IMR-90 (cell line): ENCODE results near the gene COL23A1. TPM values are rescaled to one million over a fixed set of nuclear protein-coding genes. Genes with fewer than 3 reads are reported as not detected.

ENCODE experiments used
- ATAC-seq: fragments of 200-7000 bp; cut with Tn5 transposase; 2 replicates; pipeline ENCODE4 v1.9.1; 2020; ENCODE audit warnings: low read depth, mild to moderate bottlenecking, moderate library complexity
- BruUV-seq: library from RNA; stranded (reverse); fragments of 400-500 nt; replicated peaks from 2 replicates; lab custom pipeline; 2021; lab: Mats Ljungman, UMichigan
- CTCF ChIA-PET: fragments of 300-600 bp; formaldehyde crosslinking; extraction: SDS; loops from one replicate; lab custom pipeline; 2021; ENCODE audit warnings: antibody characterized with exemption; lab: Yijun Ruan, JAX
- POLR2A ChIA-PET: fragments of 300-600 bp; sonication (Branson Sonifier 250); formaldehyde crosslinking; loops from one replicate; lab custom pipeline; 2022; ENCODE audit warnings: antibody characterized with exemption; ENCODE audit not compliant: unreplicated experiment; lab: Charles Lee
- DNase-seq: peaks from one replicate; pipeline ENCODE4 v3.0.0; 2013
- H2AFZ ChIP-seq: replicated peaks from 2 replicates; pipeline ENCODE3; 2013; ENCODE audit warnings: low read length, mild to moderate bottlenecking; ENCODE audit not compliant: poor library complexity
- H2AK5ac ChIP-seq: 2 replicates; pipeline ENCODE4 v1.6.1; 2013; ENCODE audit warnings: low read depth, low read length, inconsistent platforms
- H2AK9ac ChIP-seq: replicated peaks from 2 replicates; pipeline ENCODE3; 2013; ENCODE audit warnings: mild to moderate bottlenecking, low read depth, low read length, moderate library complexity; ENCODE audit not compliant: poor library complexity
- H2BK120ac ChIP-seq: 2 replicates; pipeline ENCODE4 v1.6.1; 2013; ENCODE audit warnings: low read depth, low read length, inconsistent platforms
- H2BK15ac ChIP-seq: 3 replicates; pipeline ENCODE4 v1.6.1; 2013; ENCODE audit warnings: low read depth, low read length, inconsistent platforms
- H2BK20ac ChIP-seq: 2 replicates; pipeline ENCODE4 v1.6.1; 2013; ENCODE audit warnings: low read depth, mild to moderate bottlenecking, inconsistent platforms, low read length, moderate library complexity
- H2BK5ac ChIP-seq: 2 replicates; pipeline ENCODE4 v1.6.1; 2013; ENCODE audit warnings: mild to moderate bottlenecking, low read depth, low read length, inconsistent platforms; ENCODE audit not compliant: poor library complexity, severe bottlenecking
- H3K14ac ChIP-seq: replicated peaks from 2 replicates; pipeline ENCODE4 v1.6.1; 2013; ENCODE audit warnings: low read depth, low read length, inconsistent platforms
- H3K18ac ChIP-seq: 2 replicates; pipeline ENCODE4 v1.6.1; 2013; ENCODE audit warnings: low read depth, low read length, control low read depth
- H3K23ac ChIP-seq: 2 replicates; pipeline ENCODE4 v1.6.1; 2013; ENCODE audit warnings: low read depth, low read length, inconsistent platforms
- H3K27ac ChIP-seq: 2 replicates; pipeline ENCODE4 v1.5.1; 2013; ENCODE audit warnings: mild to moderate bottlenecking, control low read depth, low read length; ENCODE audit not compliant: insufficient read depth
- H3K27me3 ChIP-seq: 2 replicates; pipeline ENCODE4 v1.6.1; 2013; ENCODE audit warnings: low read length; ENCODE audit not compliant: control insufficient read depth, insufficient read depth
- H3K36me3 ChIP-seq: 2 replicates; pipeline ENCODE4 v1.6.1; 2013; ENCODE audit warnings: low read length, mixed read lengths; ENCODE audit not compliant: control insufficient read depth, insufficient read depth
- H3K4ac ChIP-seq: 2 replicates; pipeline ENCODE4 v1.6.1; 2013; ENCODE audit warnings: low read depth, low read length, inconsistent platforms
- H3K4me1 ChIP-seq: 2 replicates; pipeline ENCODE4 v1.6.1; 2013; ENCODE audit warnings: low read length, mixed read lengths; ENCODE audit not compliant: control insufficient read depth, insufficient read depth
- H3K4me2 ChIP-seq: 2 replicates; pipeline ENCODE4 v1.6.1; 2013; ENCODE audit warnings: low read depth, mild to moderate bottlenecking, control low read depth, low read length, moderate library complexity
- H3K4me3 ChIP-seq: 2 replicates; pipeline ENCODE4 v1.5.1; 2013; ENCODE audit warnings: low read depth, mild to moderate bottlenecking, control low read depth, low read length, moderate library complexity; ENCODE audit not compliant: insufficient read depth
- H3K56ac ChIP-seq: 2 replicates; pipeline ENCODE4 v1.6.1; 2013; ENCODE audit warnings: low read length, inconsistent platforms; ENCODE audit not compliant: insufficient read depth; ENCODE audit errors: extremely low read depth
- H3K79me1 ChIP-seq, 2 experiments: 2 replicates each; pipeline ENCODE4 v1.6.1; 2013; ENCODE audit warnings: low read length in 2 of 2, inconsistent platforms in 1 of 2, low read depth in 1 of 2
- H3K9ac ChIP-seq: 2 replicates; pipeline ENCODE4 v1.6.1; 2013; ENCODE audit warnings: low read depth, low read length, control low read depth
- H3K9me1 ChIP-seq: 2 replicates; pipeline ENCODE4 v1.6.1; 2013; ENCODE audit warnings: low read length, inconsistent platforms; ENCODE audit not compliant: insufficient read depth
- H3K9me3 ChIP-seq: 2 replicates; pipeline ENCODE4 v1.6.1; 2013; ENCODE audit warnings: low read length; ENCODE audit not compliant: control insufficient read depth, insufficient read depth
- H4K20me1 ChIP-seq: 2 replicates; pipeline ENCODE4 v1.6.1; 2013; ENCODE audit warnings: low read length, inconsistent platforms; ENCODE audit not compliant: insufficient read depth
- H4K5ac ChIP-seq: 2 replicates; pipeline ENCODE4 v1.6.1; 2013; ENCODE audit warnings: mild to moderate bottlenecking, low read depth, low read length, control low read depth
- H4K8ac ChIP-seq, 2 experiments: 2 replicates each; pipeline ENCODE4 v1.6.1; 2013; ENCODE audit warnings: low read depth in 2 of 2, low read length in 2 of 2, control low read depth in 1 of 2, inconsistent platforms in 1 of 2
- H4K91ac ChIP-seq: 2 replicates; pipeline ENCODE4 v1.6.1; 2013; ENCODE audit warnings: low read depth, low read length, inconsistent platforms; ENCODE audit not compliant: insufficient read depth
- BHLHE40 ChIP-seq: fragments of 150-350 bp; IDR thresholded peaks from 2 replicates; pipeline ENCODE4 v1.6.1; 2016; ENCODE audit warnings: mild to moderate bottlenecking, low read depth, low read length
- CEBPB ChIP-seq: IDR thresholded peaks from 2 replicates; pipeline ENCODE4 v1.6.1; 2012; ENCODE audit warnings: low read depth, low read length, improper control_type of control experiment
- CHD1 ChIP-seq: IDR thresholded peaks from 2 replicates; pipeline ENCODE4 v1.6.1; 2012; ENCODE audit warnings: low read depth, low read length, improper control_type of control experiment
- CTCF ChIP-seq: conservative IDR thresholded peaks from 2 replicates; pipeline ENCODE4 v1.5.1; 2012; ENCODE audit warnings: mild to moderate bottlenecking, low read depth, low read length, improper control_type of control experiment
- FOS ChIP-seq: fragments of 150-350 bp; IDR thresholded peaks from 2 replicates; pipeline ENCODE4 v1.6.1; 2016; ENCODE audit warnings: low read depth, low read length
- MAFK ChIP-seq: IDR thresholded peaks from 2 replicates; pipeline ENCODE4 v1.6.1; 2012; ENCODE audit warnings: low read depth, low read length, improper control_type of control experiment
- MAZ ChIP-seq: IDR thresholded peaks from 2 replicates; pipeline ENCODE4 v1.6.1; 2012; ENCODE audit warnings: low read depth, mild to moderate bottlenecking, low read length, improper control_type of control experiment, moderate library complexity, borderline replicate concordance
- MXI1 ChIP-seq: IDR thresholded peaks from 2 replicates; pipeline ENCODE4 v1.6.1; 2012; ENCODE audit warnings: low read depth, mild to moderate bottlenecking, low read length, moderate library complexity, borderline replicate concordance
- NFE2L2 ChIP-seq: fragments of 150-350 bp; IDR thresholded peaks from 2 replicates; pipeline ENCODE4 v1.6.1; 2016; ENCODE audit warnings: low read depth, mild to moderate bottlenecking, low read length
- RAD21 ChIP-seq: IDR thresholded peaks from 2 replicates; pipeline ENCODE4 v1.6.1; 2012; ENCODE audit warnings: low read length, improper control_type of control experiment
- SMC3 ChIP-seq: fragments of 150-350 bp; IDR thresholded peaks from 2 replicates; pipeline ENCODE4 v1.6.1; 2016; ENCODE audit warnings: low read depth, mild to moderate bottlenecking, antibody characterized with exemption, low read length, moderate library complexity
- USF2 ChIP-seq: fragments of 150-350 bp; IDR thresholded peaks from 2 replicates; pipeline ENCODE4 v1.6.1; 2017; ENCODE audit warnings: mild to moderate bottlenecking, antibody characterized with exemption, low read length, low read depth
- WGBS, 2 experiments: methylation state at CpG; one replicate each; pipeline versions ENCODE4 v1.1.5 to v1.1.7; 2013; ENCODE audit warnings: missing lambda C conversion rate in 2 of 2; ENCODE audit not compliant: insufficient read length in 1 of 2; ENCODE audit errors: extremely low coverage in 2 of 2; 5-methylcytosine and 5-hydroxymethylcytosine counted together
- dilution Hi-C: fragments of 300-500 bp; cut with HindIII; formaldehyde crosslinking; loops from one replicate; pipeline ENCODE4 v1.14.3; 2018; ENCODE audit warnings: low sequenced_read_pairs; ENCODE audit not compliant: unreplicated experiment
- in situ Hi-C: fragments of 300-500 bp; cut with MboI; formaldehyde crosslinking; loops from 3 replicates; pipeline ENCODE4 v1.14.3; 2019; ENCODE audit warnings: low sequenced_read_pairs, inconsistent platforms, mixed read lengths
- intact Hi-C: fragments of 100-400 bp; cut with micrococcal nuclease; formaldehyde crosslinking; loops from 2 replicates; pipeline ENCODE4 v1.10.0; 2022
- polyA plus RNA-seq, 3 experiments: library from polyadenylated mRNA; depleted of rRNA; stranded (reverse); fragments of >200 nt; gene quantifications; 2 replicates each; pipeline ENCODE4 v1.2.3, GENCODE V29; 2012; ENCODE audit warnings: low replicate concordance in 1 of 3
- total RNA-seq: library from RNA; depleted of rRNA; stranded (reverse); fragments of >200 nt; gene quantifications from 2 replicates; pipeline ENCODE4 v1.2.3, GENCODE V29; 2012
- TF ChIP-seq, protein P1 (sequence below): fragments of 150-350 bp; IDR thresholded peaks from 2 replicates; pipeline ENCODE4 v1.6.1; 2016; ENCODE audit warnings: low read depth, mild to moderate bottlenecking, low read length, moderate library complexity, borderline replicate concordance

The COL23A1 gene
- total and polyA plus RNA-seq, 2 of the 4 experiments (the other 2 are of a cell fraction): not detected

- Histone ChIP-seq H3K4me2 (no peak overlapping the region), H3K9me3 (peaks cover 29% of the 10 kb centered on the region), H4K5ac (no peak overlapping the region), H3K9ac (no peak overlapping the region), H3K4me3 (no peak overlapping the region), H2BK120ac (no peak overlapping the region), H2AK5ac (no peak overlapping the region), H3K27ac (no peak overlapping the region), H3K18ac (no peak overlapping the region), H2AK9ac (no peak overlapping the region), H2BK15ac (no peak overlapping the region), H3K23ac (no peak overlapping the region), H3K79me1 (no peaks in the 10 kb centered on the region), H4K8ac (no peak overlapping the region), H3K56ac (no peak overlapping the region), H3K4ac (no peak overlapping the region), H3K4me1 (no peaks in the 10 kb centered on the region), H4K91ac (no peak overlapping the region), H3K27me3 (no peaks in the 10 kb centered on the region; the same call in 1 of the 2 replicates), H4K20me1 (no peaks in the 10 kb centered on the region), H3K14ac (no peak overlapping the region), H2AFZ (no peak overlapping the region), H3K36me3 (no peaks in the 10 kb centered on the region), H2BK5ac (no peak overlapping the region), H3K9me1 (no peaks in the 10 kb centered on the region), H2BK20ac (no peak overlapping the region)
- 93% methylated on average over 5 of the region's 6 CpGs; no CpG with 5 or more reads in 1 of the 2 experiments for WGBS, 2 experiments
- TF ChIP-seq CTCF (no peak), CEBPB (no peak), CHD1 (no peak), FOS (no peak), BHLHE40 (no peak), MXI1 (no peak), USF2 (no peak), NFE2L2 (no peak), MAFK (no peak), MAZ (no peak), RAD21 (no peak), SMC3 (no peak)
- TF ChIP-seq, protein P1, sequence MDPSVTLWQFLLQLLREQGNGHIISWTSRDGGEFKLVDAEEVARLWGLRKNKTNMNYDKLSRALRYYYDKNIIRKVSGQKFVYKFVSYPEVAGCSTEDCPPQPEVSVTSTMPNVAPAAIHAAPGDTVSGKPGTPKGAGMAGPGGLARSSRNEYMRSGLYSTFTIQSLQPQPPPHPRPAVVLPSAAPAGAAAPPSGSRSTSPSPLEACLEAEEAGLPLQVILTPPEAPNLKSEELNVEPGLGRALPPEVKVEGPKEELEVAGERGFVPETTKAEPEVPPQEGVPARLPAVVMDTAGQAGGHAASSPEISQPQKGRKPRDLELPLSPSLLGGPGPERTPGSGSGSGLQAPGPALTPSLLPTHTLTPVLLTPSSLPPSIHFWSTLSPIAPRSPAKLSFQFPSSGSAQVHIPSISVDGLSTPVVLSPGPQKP: no peak
- dilution Hi-C loops: no loop called here
- DNase-seq: no peak
- intact Hi-C loops: no loop called here
- ChIA-PET CTCF (no interaction called here), POLR2A (no interaction called here)
- no peak for ATAC-seq
- BruUV-seq: no TSS peak
- in situ Hi-C loops: no loop called here
Measured at GRCh38 chr5:178325311-178325678, 264.9 kb downstream of the COL23A1 start.
